ENCODE measurements around the gene FAIM2. TPM values are rescaled to one million over a fixed set of nuclear protein-coding genes. Genes with fewer than 3 reads are reported as not detected.

The FAIM2 gene
- total and polyA plus RNA-seq, 9 of the 15 experiments (the other 6 are each of a cell fraction or from before 2014, with no cell fraction given): 0.01 to 0.10 TPM; not detected in 7

DNA sequence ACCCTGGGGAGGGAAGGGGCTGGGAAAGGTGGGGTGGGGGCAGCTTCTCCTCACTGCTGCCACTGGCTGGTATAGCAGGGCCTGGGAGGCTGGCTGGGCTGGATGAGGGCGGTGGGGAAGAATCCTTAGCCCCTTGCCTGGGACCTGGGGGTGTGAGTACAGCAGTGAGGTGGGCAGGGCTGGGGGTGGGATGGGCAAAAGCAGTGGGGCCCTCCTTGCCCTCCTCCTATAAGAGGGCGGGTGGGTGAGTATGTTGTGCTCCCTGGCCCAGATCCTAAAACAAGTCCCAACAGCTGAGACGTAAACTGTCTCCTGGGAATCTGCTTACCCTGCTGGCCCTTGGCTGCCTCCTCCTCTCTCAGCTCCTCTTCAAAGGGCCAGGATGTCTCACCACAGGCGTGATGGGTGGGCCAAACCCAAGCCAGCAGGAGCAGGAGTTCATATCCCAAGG, 77.7 kb downstream of the FAIM2 start:
- no peak for FAIRE-seq
- peak in 1 of 4 experiments; percentile 6 for DNase-seq (ENCODE audit: extremely low read depth in 1 of 4, low spot score in 3 of 4)
- peaks cover 10% of the 10 kb centered on the region; the same call in 1 of the 2 replicates for H4K20me1 ChIP-seq (replicated peaks; ENCODE audit: control insufficient read depth, insufficient read depth, low read length)
- H3K36me3 ChIP-seq (ENCODE audit: control insufficient read depth, insufficient read depth, low read length): peaks cover 3% of the 10 kb centered on the region; the same call in 1 of the 3 replicates
- H3K4me2 ChIP-seq (ENCODE audit: insufficient read depth, low read length): no peak overlapping the region
- H3K9me1 ChIP-seq (ENCODE audit: control insufficient read depth, insufficient read depth, low read length): no peaks in the 10 kb centered on the region
- no peak overlapping the region for H3K27ac ChIP-seq (ENCODE audit: extremely low read depth, low read depth, low read length)
- no peaks in the 10 kb centered on the region for H3K9me3 ChIP-seq (replicated peaks; ENCODE audit: control insufficient read depth, insufficient read depth, low read depth, low read length)
- ChIA-PET POLR2A (interaction anchor here (0.6 to 1.2 kb wide), 6 partner anchors 9 to 205 kb away, joined by 3 to 4 read pairs (median 3); no protein-coding TSS in a partner anchor), CTCF (ENCODE audit: low intra/inter-chr PET ratio) (no interaction called here)
- peak overlapping the region in 1 of 2 experiments; percentile 4; a peak in 1 of 4 replicates for H3K9ac ChIP-seq (ENCODE audit: insufficient read depth in 1 of 2, low read depth in 2 of 2, low read length in 2 of 2)
- intact Hi-C loops (cut with micrococcal nuclease): no loop called here
- peaks cover 9% of the 10 kb centered on the region; the same call in 2 of the 3 replicates for H3K79me2 ChIP-seq (ENCODE audit: control insufficient read depth, insufficient read depth, low read length)
- H2AFZ ChIP-seq (ENCODE audit: low read depth, low read length): no peak overlapping the region
- no peak overlapping the region for H3K4me3 ChIP-seq
- H3K27me3 ChIP-seq (ENCODE audit: control insufficient read depth in 2 of 2, insufficient read depth in 2 of 2, low read length in 2 of 2): no peaks in the 10 kb centered on the region
- H3K4me1 ChIP-seq (replicated peaks in 1 of 2; ENCODE audit: control insufficient read depth in 2 of 2, insufficient read depth in 2 of 2, low read length in 2 of 2): peaks cover 14 to 35% of the 10 kb centered on the region in 2 experiments
- in situ Hi-C loops (cut with MboI): no loop called here
- 75% methylated on average over 2 of the region's 4 CpGs for WGBS (ENCODE audit: insufficient coverage, low coverage, missing lambda C conversion rate)
- BruUV-seq (replicated peaks): no TSS peak
- no peak for ATAC-seq
- TF ChIP-seq, protein P1, sequence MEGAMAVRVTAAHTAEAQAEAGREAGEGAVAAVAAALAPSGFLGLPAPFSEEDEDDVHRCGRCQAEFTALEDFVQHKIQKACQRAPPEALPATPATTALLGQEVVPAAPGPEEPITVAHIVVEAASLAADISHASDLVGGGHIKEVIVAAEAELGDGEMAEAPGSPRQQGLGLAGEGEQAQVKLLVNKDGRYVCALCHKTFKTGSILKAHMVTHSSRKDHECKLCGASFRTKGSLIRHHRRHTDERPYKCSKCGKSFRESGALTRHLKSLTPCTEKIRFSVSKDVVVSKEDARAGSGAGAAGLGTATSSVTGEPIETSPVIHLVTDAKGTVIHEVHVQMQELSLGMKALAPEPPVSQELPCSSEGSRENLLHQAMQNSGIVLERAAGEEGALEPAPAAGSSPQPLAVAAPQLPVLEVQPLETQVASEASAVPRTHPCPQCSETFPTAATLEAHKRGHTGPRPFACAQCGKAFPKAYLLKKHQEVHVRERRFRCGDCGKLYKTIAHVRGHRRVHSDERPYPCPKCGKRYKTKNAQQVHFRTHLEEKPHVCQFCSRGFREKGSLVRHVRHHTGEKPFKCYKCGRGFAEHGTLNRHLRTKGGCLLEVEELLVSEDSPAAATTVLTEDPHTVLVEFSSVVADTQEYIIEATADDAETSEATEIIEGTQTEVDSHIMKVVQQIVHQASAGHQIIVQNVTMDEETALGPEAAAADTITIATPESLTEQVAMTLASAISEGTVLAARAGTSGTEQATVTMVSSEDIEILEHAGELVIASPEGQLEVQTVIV (CRISPR knock-in tag; IDR thresholded peaks at IDR 0.05; ENCODE audit: borderline replicate concordance): no peak
- TF ChIP-seq ZNF224 (CRISPR knock-in tag; IDR thresholded peaks at IDR 0.05): no peak
- TF ChIP-seq, protein P2, sequence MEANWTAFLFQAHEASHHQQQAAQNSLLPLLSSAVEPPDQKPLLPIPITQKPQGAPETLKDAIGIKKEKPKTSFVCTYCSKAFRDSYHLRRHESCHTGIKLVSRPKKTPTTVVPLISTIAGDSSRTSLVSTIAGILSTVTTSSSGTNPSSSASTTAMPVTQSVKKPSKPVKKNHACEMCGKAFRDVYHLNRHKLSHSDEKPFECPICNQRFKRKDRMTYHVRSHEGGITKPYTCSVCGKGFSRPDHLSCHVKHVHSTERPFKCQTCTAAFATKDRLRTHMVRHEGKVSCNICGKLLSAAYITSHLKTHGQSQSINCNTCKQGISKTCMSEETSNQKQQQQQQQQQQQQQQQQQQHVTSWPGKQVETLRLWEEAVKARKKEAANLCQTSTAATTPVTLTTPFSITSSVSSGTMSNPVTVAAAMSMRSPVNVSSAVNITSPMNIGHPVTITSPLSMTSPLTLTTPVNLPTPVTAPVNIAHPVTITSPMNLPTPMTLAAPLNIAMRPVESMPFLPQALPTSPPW (CRISPR knock-in tag; IDR thresholded peaks at IDR 0.05): no peak
- TF ChIP-seq ATF7 (IDR thresholded peaks at IDR 0.05): no peak
- no peak for TF ChIP-seq ASH1L (IDR thresholded peaks at IDR 0.05; ENCODE audit: borderline replicate concordance, low read depth, partially characterized antibody)
- no peak for TF ChIP-seq FOXA3 (CRISPR knock-in tag; conservative IDR thresholded peaks at IDR 0.05 in 1 of 2, IDR thresholded peaks at IDR 0.05 in 1 of 2)
- no peak for TF ChIP-seq SIN3A (IDR thresholded peaks at IDR 0.05; ENCODE audit: borderline replicate concordance in 2 of 2, control insufficient read depth in 1 of 2, low read depth in 2 of 2, low read length in 2 of 2)
- TF ChIP-seq, protein P3, sequence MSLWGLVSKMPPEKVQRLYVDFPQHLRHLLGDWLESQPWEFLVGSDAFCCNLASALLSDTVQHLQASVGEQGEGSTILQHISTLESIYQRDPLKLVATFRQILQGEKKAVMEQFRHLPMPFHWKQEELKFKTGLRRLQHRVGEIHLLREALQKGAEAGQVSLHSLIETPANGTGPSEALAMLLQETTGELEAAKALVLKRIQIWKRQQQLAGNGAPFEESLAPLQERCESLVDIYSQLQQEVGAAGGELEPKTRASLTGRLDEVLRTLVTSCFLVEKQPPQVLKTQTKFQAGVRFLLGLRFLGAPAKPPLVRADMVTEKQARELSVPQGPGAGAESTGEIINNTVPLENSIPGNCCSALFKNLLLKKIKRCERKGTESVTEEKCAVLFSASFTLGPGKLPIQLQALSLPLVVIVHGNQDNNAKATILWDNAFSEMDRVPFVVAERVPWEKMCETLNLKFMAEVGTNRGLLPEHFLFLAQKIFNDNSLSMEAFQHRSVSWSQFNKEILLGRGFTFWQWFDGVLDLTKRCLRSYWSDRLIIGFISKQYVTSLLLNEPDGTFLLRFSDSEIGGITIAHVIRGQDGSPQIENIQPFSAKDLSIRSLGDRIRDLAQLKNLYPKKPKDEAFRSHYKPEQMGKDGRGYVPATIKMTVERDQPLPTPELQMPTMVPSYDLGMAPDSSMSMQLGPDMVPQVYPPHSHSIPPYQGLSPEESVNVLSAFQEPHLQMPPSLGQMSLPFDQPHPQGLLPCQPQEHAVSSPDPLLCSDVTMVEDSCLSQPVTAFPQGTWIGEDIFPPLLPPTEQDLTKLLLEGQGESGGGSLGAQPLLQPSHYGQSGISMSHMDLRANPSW (CRISPR knock-in tag; IDR thresholded peaks at IDR 0.05): no peak
- TF ChIP-seq, protein P4, sequence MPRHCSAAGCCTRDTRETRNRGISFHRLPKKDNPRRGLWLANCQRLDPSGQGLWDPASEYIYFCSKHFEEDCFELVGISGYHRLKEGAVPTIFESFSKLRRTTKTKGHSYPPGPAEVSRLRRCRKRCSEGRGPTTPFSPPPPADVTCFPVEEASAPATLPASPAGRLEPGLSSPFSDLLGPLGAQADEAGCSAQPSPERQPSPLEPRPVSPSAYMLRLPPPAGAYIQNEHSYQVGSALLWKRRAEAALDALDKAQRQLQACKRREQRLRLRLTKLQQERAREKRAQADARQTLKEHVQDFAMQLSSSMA (CRISPR knock-in tag; IDR thresholded peaks at IDR 0.05): no peak
- TF ChIP-seq POLR2B (IDR thresholded peaks at IDR 0.05; ENCODE audit: low read depth, partially characterized antibody): no peak
- no peak for TF ChIP-seq CREB1 (IDR thresholded peaks at IDR 0.05)
- no peak for TF ChIP-seq CREB1 (CRISPR knock-in tag; IDR thresholded peaks at IDR 0.05)
- no peak for TF ChIP-seq NFYB (IDR thresholded peaks at IDR 0.05; ENCODE audit: extremely low read depth, insufficient read length)
- TF ChIP-seq ZSCAN29 (IDR thresholded peaks at IDR 0.05): no peak
- TF ChIP-seq SREBF1 (IDR thresholded peaks at IDR 0.05; ENCODE audit: borderline replicate concordance, low read depth, low read length): no peak
